Sigmoid colon (tissue), 7 donors: ENCODE measurements around the gene TFEB. TPM values are rescaled to one million over a fixed set of nuclear protein-coding genes. Genes with fewer than 3 reads are reported as not detected.

Source experiments
- DNase-seq: peaks from one replicate; pipeline ENCODE4 v3.0.0-alpha.2; 2019
- H3K27ac ChIP-seq, 4 donors: fragments of 200-600 bp; sonication (generic); one replicate each; pipeline ENCODE4 v1.5.1; 2016 to 2019; ENCODE audit warnings: mild to moderate bottlenecking in 1 of 4
- H3K27me3 ChIP-seq, 3 donors: fragments of 200-600 bp; sonication (generic); one replicate each; pipeline ENCODE4 v1.5.1; 2019; ENCODE audit warnings: mild to moderate bottlenecking in 1 of 3
- H3K36me3 ChIP-seq, 4 donors: fragments of 200-600 bp; sonication (generic); one replicate each; pipeline ENCODE4 v1.5.1; 2016 to 2019
- H3K4me1 ChIP-seq, 4 donors: fragments of 200-600 bp; sonication (generic); one replicate each; pipeline ENCODE4 v1.5.1; 2017 to 2019
- H3K4me3 ChIP-seq, 4 donors: fragments of 200-600 bp; sonication (generic); one replicate each; pipeline ENCODE4 v1.5.1; 2017 to 2019; ENCODE audit warnings: mild to moderate bottlenecking in 2 of 4, moderate library complexity in 1 of 4
- H3K9me3 ChIP-seq, 4 donors: fragments of 200-600 bp in 3 of 4; sonication (generic) in 3 of 4; one replicate each; pipeline versions ENCODE4 v1.5.1 to v1.6.1; 2013 to 2019
- CTCF ChIP-seq, 4 experiments: fragments of 450-650 bp in 3 of 4; fragments of 200-600 bp in 1 of 4; IDR thresholded peaks; one replicate each; pipeline ENCODE4 v1.5.1; 2016 to 2019; ENCODE audit warnings: antibody characterized with exemption in 4 of 4, mild to moderate bottlenecking in 3 of 4, moderate library complexity in 2 of 4
- EP300 ChIP-seq, 4 donors: sonication (generic); formaldehyde crosslinking; IDR thresholded peaks; one replicate each; pipeline ENCODE4 v1.6.1; 2017; ENCODE audit warnings: antibody characterized with exemption in 4 of 4
- POLR2A ChIP-seq, 2 donors: fragments of 450-650 bp; IDR thresholded peaks; one replicate each; pipeline ENCODE4 v1.6.1; 2016; ENCODE audit warnings: antibody characterized with exemption in 2 of 2, mild to moderate bottlenecking in 2 of 2, moderate library complexity in 2 of 2
- POLR2AphosphoS5 ChIP-seq, 4 donors: sonication (generic); formaldehyde crosslinking; IDR thresholded peaks; one replicate each; pipeline ENCODE4 v1.6.1; 2017; ENCODE audit warnings: antibody characterized with exemption in 4 of 4
- WGBS, 2 donors: extraction: QIAGEN DNeasy Blood & Tissue Kit; methylation state at CpG; one replicate each; pipeline ENCODE4 v1.1.7; 2013; 5-methylcytosine and 5-hydroxymethylcytosine counted together
- intact Hi-C: fragments of 100-400 bp; cut with DNase I; formaldehyde crosslinking; loops from one replicate; pipeline ENCODE4 v1.15.1; 2023
- polyA plus RNA-seq, 3 donors: library from polyadenylated mRNA; stranded (reverse); fragments of 200-250 nt; gene quantifications; one replicate each; pipeline ENCODE4 v1.2.3, GENCODE V29; 2013
- total RNA-seq, 4 donors: library from RNA; depleted of rRNA; stranded (reverse); fragments of >200 nt; gene quantifications; one replicate each; pipeline ENCODE4 v1.1.0, GENCODE V29; 2016
- donor health status: healthy with polysubstance abuse.
- donor health status: Bipolar disorder and iron deficiency.
- donor health status: healthy.

TFEB gene
- total and polyA plus RNA-seq, 7 donors: 21.0 to 40.9 (median 28.2) TPM

GRCh38 chr6:41733360-41733706 lies 2.1 kb downstream of the TFEB start:
- Histone ChIP-seq H3K36me3 (peaks cover 0 to 6% (median 0%) of the 10 kb centered on the region in 4 donors), H3K4me1 (peaks cover 0 to 61% (median 49%) of the 10 kb centered on the region in 4 donors), H3K27ac (peak overlapping the region; percentile 96 to 98 (median 97)), H3K27me3 (no peaks in the 10 kb centered on the region), H3K9me3 (no peaks in the 10 kb centered on the region), H3K4me3 (peak overlapping the region; percentile 71 to 95 (median 88))
- intact Hi-C loops: no loop called here
- DNase-seq: no peak
- WGBS, 2 donors: 59 to 66% methylated on average over 11 of the region's 11 CpGs
- no peak for TF ChIP-seq POLR2AphosphoS5 (IDR thresholded peaks at IDR 0.05)

GRCh38 chr6:41732591-41733359 lies 2.6 kb downstream of the TFEB start:
- H3K9me3 ChIP-seq: no peaks in the 10 kb centered on the region
- TF ChIP-seq POLR2A (IDR thresholded peaks at IDR 0.05): peak in 1 of 2 donors; percentile 17
- no peak for TF ChIP-seq CTCF (IDR thresholded peaks at IDR 0.05)
- no peak for TF ChIP-seq EP300 (IDR thresholded peaks at IDR 0.05)
- TF ChIP-seq POLR2AphosphoS5 (IDR thresholded peaks at IDR 0.05): no peak
- H3K4me1 ChIP-seq: peaks cover 0 to 66% (median 53%) of the 10 kb centered on the region in 4 donors
- intact Hi-C loops: no loop called here
- H3K27me3 ChIP-seq: no peaks in the 10 kb centered on the region
- WGBS, 2 donors: 59 to 65% methylated on average over 8 of the region's 8 CpGs
- H3K36me3 ChIP-seq: peaks cover 0 to 6% (median 0%) of the 10 kb centered on the region in 4 donors
- no peak for DNase-seq
- H3K4me3 ChIP-seq: peak overlapping the region in 3 of 4 donors; percentile 71 to 95 (median 84)
- H3K27ac ChIP-seq: peak overlapping the region; percentile 96 to 98 (median 97)

GRCh38 chr6:41732149-41732548 lies 3.3 kb downstream of the TFEB start:
- intact Hi-C loops: no loop called here
- no peaks in the 10 kb centered on the region for H3K9me3 ChIP-seq
- no peak overlapping the region for H3K27ac ChIP-seq
- H3K36me3 ChIP-seq: peaks cover 0 to 6% (median 0%) of the 10 kb centered on the region in 4 donors
- H3K4me1 ChIP-seq: peaks cover 0 to 67% (median 53%) of the 10 kb centered on the region in 4 donors
- TF ChIP-seq CTCF (IDR thresholded peaks at IDR 0.05) (no peak), EP300 (IDR thresholded peaks at IDR 0.05) (no peak), POLR2AphosphoS5 (IDR thresholded peaks at IDR 0.05) (no peak), POLR2A (IDR thresholded peaks at IDR 0.05) (no peak)
- H3K27me3 ChIP-seq: no peaks in the 10 kb centered on the region
- DNase-seq: no peak
- H3K4me3 ChIP-seq: no peak overlapping the region

- TF ChIP-seq CTCF (IDR thresholded peaks at IDR 0.05) (no peak), POLR2AphosphoS5 (IDR thresholded peaks at IDR 0.05) (no peak), POLR2A (IDR thresholded peaks at IDR 0.05) (no peak), EP300 (IDR thresholded peaks at IDR 0.05) (no peak)
- DNase-seq: no peak
- H3K27me3 ChIP-seq: no peaks in the 10 kb centered on the region
- H3K9me3 ChIP-seq: no peaks in the 10 kb centered on the region
- intact Hi-C loops: no loop called here
- peaks cover 0 to 67% (median 53%) of the 10 kb centered on the region in 4 donors for H3K4me1 ChIP-seq
- H3K27ac ChIP-seq: no peak overlapping the region
- peaks cover 0 to 6% (median 0%) of the 10 kb centered on the region in 4 donors for H3K36me3 ChIP-seq
- no peak overlapping the region for H3K4me3 ChIP-seq
- 88 to 91% methylated on average over 7 of the region's 7 CpGs for WGBS, 2 donors
Measured at GRCh38 chr6:41731561-41732086, 3.8 kb downstream of the TFEB start.

- peaks cover 0 to 6% (median 0%) of the 10 kb centered on the region in 4 donors for H3K36me3 ChIP-seq
- TF ChIP-seq EP300 (IDR thresholded peaks at IDR 0.05): no peak
- TF ChIP-seq CTCF (IDR thresholded peaks at IDR 0.05): no peak
- TF ChIP-seq POLR2A (IDR thresholded peaks at IDR 0.05): no peak
- TF ChIP-seq POLR2AphosphoS5 (IDR thresholded peaks at IDR 0.05): no peak
- 77 to 84% methylated on average over 9 of the region's 9 CpGs for WGBS, 2 donors
- H3K4me3 ChIP-seq: no peak overlapping the region
- H3K27ac ChIP-seq: no peak overlapping the region
- H3K27me3 ChIP-seq: no peaks in the 10 kb centered on the region
- peaks cover 0 to 63% (median 48%) of the 10 kb centered on the region in 4 donors for H3K4me1 ChIP-seq
- intact Hi-C loops: no loop called here
- H3K9me3 ChIP-seq: no peaks in the 10 kb centered on the region
- no peak for DNase-seq
Measured at GRCh38 chr6:41730531-41731436, 4.6 kb downstream of the TFEB start.
